CD4-positive, alpha-beta T cell treated with Interleukin-15 for 4 hours (primary cell): Measurements from ENCODE around the gene SERPINA7.
"Not testable (repeated sequence)": the region's sequence is repeated elsewhere in the genome, so short reads cannot be mapped to it uniquely, and the experiment has no call there.

Experiments used
- DNase-seq: peaks from one replicate; pipeline ENCODE4 v3.0.0-alpha.2; 2020; ENCODE audit warnings: low spot score

The SERPINA7 gene, protein sequence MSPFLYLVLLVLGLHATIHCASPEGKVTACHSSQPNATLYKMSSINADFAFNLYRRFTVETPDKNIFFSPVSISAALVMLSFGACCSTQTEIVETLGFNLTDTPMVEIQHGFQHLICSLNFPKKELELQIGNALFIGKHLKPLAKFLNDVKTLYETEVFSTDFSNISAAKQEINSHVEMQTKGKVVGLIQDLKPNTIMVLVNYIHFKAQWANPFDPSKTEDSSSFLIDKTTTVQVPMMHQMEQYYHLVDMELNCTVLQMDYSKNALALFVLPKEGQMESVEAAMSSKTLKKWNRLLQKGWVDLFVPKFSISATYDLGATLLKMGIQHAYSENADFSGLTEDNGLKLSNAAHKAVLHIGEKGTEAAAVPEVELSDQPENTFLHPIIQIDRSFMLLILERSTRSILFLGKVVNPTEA

DNA sequence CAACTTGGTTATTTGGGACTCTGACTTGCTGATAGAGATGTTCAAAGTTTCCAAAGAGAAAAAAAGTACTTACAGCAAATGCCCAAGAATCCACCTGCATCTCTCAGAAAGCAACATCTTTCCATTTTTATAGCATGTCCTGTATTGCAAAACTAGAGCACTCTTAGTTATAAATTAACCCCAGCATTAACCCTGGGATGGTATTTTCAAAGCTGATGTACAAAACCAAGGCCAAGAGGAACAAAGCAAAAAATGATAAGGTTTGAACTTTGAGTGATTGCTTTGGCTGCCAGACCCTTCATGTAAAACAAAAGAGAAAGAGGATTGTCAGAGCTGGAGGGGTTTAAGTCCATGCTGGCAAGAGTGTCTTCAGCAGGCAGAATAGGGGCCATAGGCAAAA is at the start of gene SERPINA7:
SERPINA7 (minus strand) TSS at position 103 of the 400 bp plus-strand sequence. CDS start 1,669 bp downstream, outside the sequence.
- no peak for DNase-seq

DNA sequence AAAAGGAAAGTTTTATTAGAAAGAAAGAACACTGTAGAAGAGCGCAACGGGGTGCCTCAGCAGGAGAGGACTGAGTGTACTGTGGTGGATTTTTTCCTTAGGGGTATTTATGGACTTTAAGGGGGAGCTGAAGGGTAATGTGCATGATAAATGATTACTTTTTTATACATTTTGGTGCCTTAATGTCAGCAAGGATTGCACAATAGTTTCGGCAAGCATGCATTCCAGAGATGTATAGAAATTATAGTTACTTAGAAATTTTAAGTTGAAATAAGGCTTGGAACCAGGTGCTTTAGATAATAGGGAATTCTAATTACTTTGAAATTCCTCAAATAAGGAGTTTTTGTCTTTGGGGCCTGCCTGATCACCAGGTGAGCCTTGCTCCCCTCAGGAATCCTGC is 30.5 kb upstream of the SERPINA7 start:
- no peak for DNase-seq

DNA sequence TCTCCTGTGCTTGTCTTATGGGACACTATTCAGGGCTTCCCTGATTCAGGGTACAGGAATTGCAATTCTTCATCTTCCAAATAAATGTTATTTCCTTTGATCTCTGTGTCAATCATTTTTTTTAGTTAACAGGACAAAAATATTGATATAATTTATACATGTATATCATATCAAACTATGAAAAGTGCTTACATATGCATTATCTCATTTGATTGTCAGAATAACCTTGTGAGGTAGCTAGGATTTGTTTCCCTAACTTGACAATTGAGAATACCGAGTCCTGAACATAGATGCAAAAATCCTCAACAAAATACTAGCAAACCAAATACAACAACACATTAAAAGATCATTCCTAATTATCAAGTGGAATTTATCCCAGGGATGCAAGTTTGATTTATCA is 11.5 kb upstream of the SERPINA7 start:
- no peak for DNase-seq

- no peak for DNase-seq
Observed at GRCh38 chrX:106042296-106042695, 3.8 kb upstream of the SERPINA7 start.

- DNase-seq, result no peak
Observed at GRCh38 chrX:106040861-106041260, 2.3 kb upstream of the SERPINA7 start.

DNA sequence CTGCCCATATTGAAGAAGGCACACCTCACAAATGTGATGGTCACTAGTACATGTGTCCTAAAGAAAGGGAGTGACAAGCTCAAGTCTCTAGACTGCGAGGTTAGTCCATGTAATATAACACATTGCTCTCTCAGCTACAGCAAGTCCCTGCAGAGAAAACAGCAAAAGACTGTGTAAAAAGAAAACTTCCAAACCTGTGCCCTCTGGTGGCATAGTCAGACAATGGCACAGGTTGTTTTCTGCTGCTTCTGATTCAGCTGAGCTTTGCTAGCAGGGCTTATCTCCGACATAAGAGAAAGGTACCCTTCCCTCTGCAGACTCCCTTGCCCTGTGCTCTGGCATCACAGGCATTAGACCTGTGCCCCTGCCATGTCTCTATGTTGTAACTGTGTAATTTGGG is 1.4 kb upstream of the SERPINA7 start:
- no peak for DNase-seq

DNA sequence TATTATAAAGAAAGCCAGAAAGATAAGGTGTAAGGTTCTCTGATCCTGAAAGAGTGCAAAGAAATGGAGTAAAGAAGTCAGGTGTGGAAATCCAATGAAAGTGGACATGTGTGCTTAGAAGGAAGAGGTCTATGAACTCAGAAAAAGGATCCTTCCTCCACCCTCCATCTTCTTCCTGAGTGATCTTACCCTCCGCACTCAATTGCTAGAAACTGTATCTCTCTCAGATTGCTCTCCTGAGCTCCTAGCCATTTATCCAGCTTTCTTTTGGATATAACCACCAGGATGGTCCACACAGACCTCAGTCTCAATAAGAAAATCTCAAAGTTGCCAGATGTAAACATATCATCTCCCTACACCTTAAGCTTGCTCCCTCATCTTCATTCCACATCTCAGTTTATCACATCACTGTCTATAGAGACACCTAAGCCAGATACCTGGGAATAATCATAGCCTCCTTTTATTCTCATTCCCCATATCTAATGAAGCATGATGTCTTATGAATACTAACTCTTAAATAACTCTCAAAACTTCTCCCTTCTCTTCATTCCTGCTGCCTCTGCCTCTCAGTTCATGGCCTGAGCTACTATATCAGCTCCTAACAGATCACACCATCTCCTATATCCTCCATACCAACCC is 573 bp downstream of the SERPINA7 start:
- DNase-seq, result no peak

DNA sequence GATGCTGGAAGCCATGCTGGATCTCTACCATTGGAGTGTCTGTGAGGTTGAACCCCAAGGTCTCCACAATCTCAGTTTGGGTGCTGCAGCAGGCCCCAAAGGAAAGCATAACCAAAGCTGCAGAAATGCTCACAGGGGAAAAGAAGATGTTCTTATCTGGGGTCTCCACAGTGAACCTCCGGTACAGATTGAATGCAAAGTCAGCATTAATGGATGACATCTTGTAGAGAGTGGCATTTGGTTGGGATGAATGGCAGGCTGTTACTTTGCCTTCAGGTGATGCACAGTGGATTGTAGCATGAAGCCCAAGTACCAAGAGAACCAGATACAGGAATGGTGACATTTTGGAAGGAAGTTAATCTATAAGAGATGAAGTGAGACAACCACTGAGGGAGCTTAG is 1.8 kb downstream of the SERPINA7 start:
- no peak for DNase-seq

DNA sequence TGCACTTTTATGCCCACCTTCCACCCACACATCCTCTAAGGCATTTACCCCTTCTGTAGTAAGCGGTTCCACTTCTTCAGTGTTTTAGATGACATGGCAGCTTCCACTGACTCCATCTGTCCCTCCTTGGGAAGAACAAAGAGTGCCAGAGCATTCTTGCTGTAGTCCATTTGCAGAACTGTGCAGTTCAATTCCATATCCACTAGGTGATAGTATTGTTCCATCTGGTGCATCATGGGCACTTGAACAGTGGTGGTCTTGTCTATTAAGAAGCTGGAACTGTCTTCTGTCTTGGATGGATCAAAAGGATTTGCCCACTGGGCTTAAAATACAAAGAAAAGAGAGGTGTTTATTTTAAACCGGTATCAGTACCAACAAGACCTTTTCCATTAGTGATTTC is 3.5 kb downstream of the SERPINA7 start:
- no peak for DNase-seq

- DNase-seq, result no peak
Observed at GRCh38 chrX:106023947-106024346, 14.6 kb downstream of the SERPINA7 start.

GRCh38 chrX:106022238-106022637 is 16.3 kb downstream of the SERPINA7 start:
- DNase-seq, result no peak

DNA sequence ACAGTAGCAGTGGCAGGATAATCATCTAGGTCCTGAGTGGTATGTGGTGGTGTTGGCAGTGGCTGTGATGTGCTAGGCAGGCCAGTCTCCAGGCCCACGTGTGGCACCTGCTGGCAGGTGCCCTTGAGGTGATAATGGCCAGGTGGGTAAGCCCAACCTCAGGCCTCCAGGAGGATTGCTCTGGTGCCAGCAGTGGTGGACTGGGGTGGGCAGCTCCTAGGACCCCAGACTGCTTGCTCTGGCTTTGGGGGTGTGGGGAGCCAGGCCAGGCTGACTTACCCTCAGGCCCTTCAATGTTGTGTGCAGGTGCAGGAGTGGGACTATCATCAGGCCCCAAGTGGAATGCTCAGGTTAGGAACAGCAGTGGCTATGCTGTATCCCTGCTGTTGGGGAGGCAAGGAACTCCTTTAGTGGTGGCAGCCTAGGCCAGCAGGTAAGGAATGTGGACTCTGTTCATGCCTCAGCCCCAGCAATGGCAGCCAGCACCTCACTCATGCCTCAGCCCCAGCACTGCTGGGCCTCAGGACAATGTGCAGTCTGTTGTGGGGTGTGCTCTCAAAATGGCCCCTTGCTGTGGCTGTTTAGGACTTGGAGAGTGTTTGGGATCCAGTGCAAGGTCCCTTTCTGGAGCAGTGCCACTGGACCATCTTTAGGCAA is 24.3 kb downstream of the SERPINA7 start:
- no peak for DNase-seq

GRCh38 chrX:106009145-106009544 is 29.4 kb downstream of the SERPINA7 start:
- DNase-seq, result no peak

DNA sequence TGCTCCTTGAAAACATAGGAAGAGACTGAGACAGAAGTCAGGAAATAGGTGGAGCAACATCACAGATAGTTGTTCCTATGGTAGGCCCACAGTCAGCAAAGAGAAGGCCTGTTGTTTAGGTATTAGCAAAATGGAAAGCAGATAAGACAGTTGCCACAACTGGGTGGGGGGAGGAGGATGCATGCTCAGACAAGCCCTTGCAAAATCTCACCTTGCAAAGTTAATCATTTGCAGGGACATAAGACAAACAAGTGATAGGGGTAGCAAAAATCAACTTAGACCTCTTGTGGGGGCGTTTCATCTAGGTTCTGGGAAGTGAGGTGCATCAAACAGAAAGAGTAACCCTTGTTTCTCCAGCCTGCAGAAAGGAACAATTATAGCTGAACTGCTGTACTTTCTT is 30.7 kb downstream of the SERPINA7 start:
- no peak for DNase-seq

GRCh38 chrX:106005684-106006083 is 32.8 kb downstream of the SERPINA7 start:
- DNase-seq, result no peak

DNA sequence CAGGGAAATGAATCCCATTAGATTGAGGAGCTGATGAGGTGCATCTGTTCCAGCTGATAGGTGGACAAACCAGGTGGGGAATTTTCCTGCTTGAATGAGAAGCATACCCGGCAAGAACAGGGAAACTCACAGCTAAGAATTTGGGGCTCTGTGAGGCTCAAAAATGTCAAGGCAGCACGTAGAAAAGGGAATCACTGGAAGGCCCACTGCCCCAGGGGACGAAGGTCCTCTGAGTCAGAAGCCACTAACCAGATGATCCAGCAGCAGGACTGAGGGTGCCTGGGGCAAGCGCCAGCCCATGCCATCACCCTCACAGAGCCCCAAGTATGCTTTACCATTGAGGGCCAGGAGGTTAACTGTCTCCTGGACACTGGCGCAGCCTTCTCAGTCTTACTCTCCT is 37.9 kb downstream of the SERPINA7 start:
- DNase-seq, result not testable (repeated sequence)

DNA sequence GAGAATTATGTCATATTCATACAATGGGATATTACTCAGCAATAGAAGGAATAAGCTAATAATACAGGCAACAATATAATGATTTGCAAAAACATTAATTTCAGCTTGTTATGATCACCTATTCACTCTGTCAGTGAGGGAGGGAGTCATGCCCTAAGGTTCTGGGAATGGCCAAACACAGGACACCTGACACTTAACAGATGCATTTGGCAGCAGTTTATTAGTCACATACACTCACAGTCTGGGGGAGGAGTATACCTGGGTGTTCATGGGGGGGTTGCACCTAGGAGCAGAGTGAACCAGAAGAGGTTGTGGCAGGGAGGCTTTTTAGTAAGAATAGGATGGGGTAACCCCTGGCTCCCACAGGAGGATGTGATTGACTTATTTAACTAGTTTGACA is 38.3 kb downstream of the SERPINA7 start:
- DNase-seq, result no peak

DNA sequence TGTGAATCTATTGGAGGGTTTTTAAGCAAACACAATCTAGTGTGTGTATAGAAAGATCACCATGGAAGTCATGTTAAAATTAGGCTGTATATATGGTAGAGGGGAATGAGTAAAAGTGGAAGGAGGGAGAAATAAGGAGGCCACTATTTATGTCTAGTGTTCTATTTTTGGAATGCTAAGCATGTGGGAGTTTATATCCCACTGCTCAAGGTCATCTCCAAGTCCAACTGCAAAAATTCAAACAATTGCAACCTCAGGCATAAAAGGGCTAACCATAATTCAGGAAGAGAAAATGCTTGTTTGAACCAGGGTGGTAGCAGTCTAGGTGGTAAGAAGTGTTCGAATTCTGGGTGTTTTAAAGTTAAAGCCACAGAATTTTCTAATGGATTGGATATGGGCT is 39.2 kb downstream of the SERPINA7 start:
- no peak for DNase-seq

DNA sequence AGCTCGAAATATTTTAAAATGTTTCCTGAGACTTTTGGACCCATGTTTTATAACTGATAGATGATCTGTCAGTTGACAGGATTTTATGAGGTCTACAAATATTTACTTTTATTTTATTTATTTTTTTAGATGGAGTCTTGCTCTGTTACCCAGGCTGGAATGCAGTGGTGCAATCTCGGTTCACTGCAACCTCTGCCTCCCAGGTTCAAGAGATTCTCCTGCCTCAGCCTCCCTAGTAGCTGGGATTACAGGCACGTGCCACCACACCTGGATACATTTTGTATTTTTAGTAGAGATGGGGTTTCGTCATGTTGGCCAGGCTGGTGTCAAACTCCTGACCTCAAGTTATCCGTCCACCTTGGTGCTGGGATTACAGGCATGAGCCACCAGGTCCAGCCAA is 50.0 kb downstream of the SERPINA7 start:
- not testable (repeated sequence) for DNase-seq
